HG03432 (cell line): ENCODE measurements around the gene CLNS1A.
"Not testable (repeated sequence)": the region's sequence is repeated elsewhere in the genome, so short reads cannot be mapped to it uniquely, and the experiment has no call there.

ENCODE experiments used
- ATAC-seq: cut with Tn5 transposase; IDR thresholded peaks from one replicate; pipeline ENCODE4 v1.9.1; 2021; ENCODE audit warnings: mild to moderate bottlenecking, moderate library complexity; ENCODE audit not compliant: unreplicated experiment

The CLNS1A gene

GRCh38 chr11:77637345-77638165 is at the start of gene CLNS1A:
CLNS1A (minus strand) TSS chr11:77637794; CDS start chr11:77637714, 80 bp downstream.
- peak; percentile 96 for ATAC-seq

- ATAC-seq: no peak
Measured at GRCh38 chr11:77687088-77687487, 49.5 kb upstream of the CLNS1A start.

GRCh38 chr11:77677138-77677537 is 39.5 kb upstream of the CLNS1A start:
- no peak for ATAC-seq

- ATAC-seq: no peak
Measured at GRCh38 chr11:77672264-77672663, 34.7 kb upstream of the CLNS1A start.

- ATAC-seq: no peak
Measured at GRCh38 chr11:77669848-77670511, 32.4 kb upstream of the CLNS1A start.

- no peak for ATAC-seq
Measured at GRCh38 chr11:77668760-77669159, 31.2 kb upstream of the CLNS1A start.

- ATAC-seq: no peak
Measured at GRCh38 chr11:77665240-77665965, 27.8 kb upstream of the CLNS1A start.

GRCh38 chr11:77661670-77662069 is 24.1 kb upstream of the CLNS1A start:
- ATAC-seq: no peak

GRCh38 chr11:77660947-77661346 is 23.4 kb upstream of the CLNS1A start:
- no peak for ATAC-seq

- ATAC-seq: no peak
Measured at GRCh38 chr11:77658213-77659013, 20.8 kb upstream of the CLNS1A start.

GRCh38 chr11:77656362-77656761 is 18.8 kb upstream of the CLNS1A start:
- no peak for ATAC-seq

GRCh38 chr11:77654770-77655434 is 17.3 kb upstream of the CLNS1A start:
- ATAC-seq: no peak

GRCh38 chr11:77650123-77650522 is 12.5 kb upstream of the CLNS1A start:
- ATAC-seq: no peak

GRCh38 chr11:77647654-77648305 is 10.2 kb upstream of the CLNS1A start:
- no peak for ATAC-seq

- ATAC-seq: no peak
Measured at GRCh38 chr11:77644887-77645286, 7.3 kb upstream of the CLNS1A start.

- no peak for ATAC-seq
Measured at GRCh38 chr11:77642228-77642627, 4.6 kb upstream of the CLNS1A start.

GRCh38 chr11:77636731-77637344 is 756 bp downstream of the CLNS1A start:
- no peak for ATAC-seq

- not testable (repeated sequence) for ATAC-seq
Measured at GRCh38 chr11:77633926-77634325, 3.7 kb downstream of the CLNS1A start.

GRCh38 chr11:77630157-77630710 is 7.4 kb downstream of the CLNS1A start:
- no peak for ATAC-seq
